ENCODE data around the gene MRTFA. TPM values are rescaled to one million over a fixed set of nuclear protein-coding genes. Genes with fewer than 3 reads are reported as not detected.
"Not testable (repeated sequence)": the region's sequence is repeated elsewhere in the genome, so short reads cannot be mapped to it uniquely, and the experiment has no call there.

The MRTFA gene
- total RNA-seq, 1 donor from 2014 or later: 11.3 TPM

- peaks cover 41% of the 10 kb centered on the region for H3K79me2 ChIP-seq (ENCODE audit: low read depth)
These were observed 76.0 kb downstream of the MRTFA start for GRCh38 chr22:40560551-40560950.

GRCh38 chr22:40557972-40558371, 78.5 kb downstream of the MRTFA start:
- TF ChIP-seq EZH2phosphoT487 (IDR thresholded peaks at IDR 0.05) (no peak), EZH2 (IDR thresholded peaks at IDR 0.05) (no peak), CTCF (IDR thresholded peaks at IDR 0.05) (no peak)
- H3K4me3 Mint-ChIP-seq: no peak overlapping the region
- Histone ChIP-seq H3K4me2 (no peak overlapping the region), H4K20me1 (ENCODE audit: low read depth) (peaks cover 19% of the 10 kb centered on the region), H2AFZ (replicated peaks) (no peak overlapping the region), H3K9me3 (ENCODE audit: low read depth) (no peaks in the 10 kb centered on the region), H3K27me3 (no peaks in the 10 kb centered on the region), H3K36me3 (no peaks in the 10 kb centered on the region), H3K27ac (no peak overlapping the region), H3K4me1 (peaks cover 11% of the 10 kb centered on the region), H3K9ac (no peak overlapping the region), H3F3A (ENCODE audit: low read depth) (no peaks in the 10 kb centered on the region), H3K79me2 (ENCODE audit: low read depth) (peaks cover 40% of the 10 kb centered on the region), H3K4me3 (no peak overlapping the region)
- H3K27me3 Mint-ChIP-seq (ENCODE audit: insufficient read depth, low read depth): no peaks in the 10 kb centered on the region
- H3K9me3 Mint-ChIP-seq: peaks cover 6% of the 10 kb centered on the region
- DNase-seq (ENCODE audit: low spot score): no peak
- peaks cover 33% of the 10 kb centered on the region for H3K4me1 Mint-ChIP-seq
- no peak overlapping the region for H3K27ac Mint-ChIP-seq
- peaks cover 13% of the 10 kb centered on the region for H3K36me3 Mint-ChIP-seq

More at GRCh38 chr22:40560551-40560950, 76.0 kb downstream of the MRTFA start:
- no peak overlapping the region for H3K9ac ChIP-seq
- peaks cover 11% of the 10 kb centered on the region for H3K4me1 ChIP-seq
- no peak overlapping the region for H3K4me3 Mint-ChIP-seq
- no peak for DNase-seq (ENCODE audit: low spot score)
- no peak overlapping the region for H3K27ac Mint-ChIP-seq
- H3K4me2 ChIP-seq: no peak overlapping the region
- no peak overlapping the region for H3K4me3 ChIP-seq
- H3K27me3 Mint-ChIP-seq (ENCODE audit: insufficient read depth, low read depth): peaks cover 4% of the 10 kb centered on the region
- H4K20me1 ChIP-seq (ENCODE audit: low read depth): peaks cover 19% of the 10 kb centered on the region
- H3K27me3 ChIP-seq: no peaks in the 10 kb centered on the region
- TF ChIP-seq EZH2 (IDR thresholded peaks at IDR 0.05) (no peak), EZH2phosphoT487 (IDR thresholded peaks at IDR 0.05) (no peak), CTCF (IDR thresholded peaks at IDR 0.05) (no peak)
- H2AFZ ChIP-seq (replicated peaks): no peak overlapping the region
- H3K36me3 Mint-ChIP-seq: peaks cover 4% of the 10 kb centered on the region
- H3F3A ChIP-seq (ENCODE audit: low read depth): no peaks in the 10 kb centered on the region
- H3K9me3 ChIP-seq (ENCODE audit: low read depth): no peaks in the 10 kb centered on the region
- no peaks in the 10 kb centered on the region for H3K36me3 ChIP-seq
- H3K27ac ChIP-seq: no peak overlapping the region
- H3K9me3 Mint-ChIP-seq: peaks cover 3% of the 10 kb centered on the region
- peaks cover 30% of the 10 kb centered on the region for H3K4me1 Mint-ChIP-seq

GRCh38 chr22:40556641-40557040, 79.9 kb downstream of the MRTFA start:
- Histone ChIP-seq H3F3A (ENCODE audit: low read depth) (no peaks in the 10 kb centered on the region), H3K27ac (no peak overlapping the region), H2AFZ (replicated peaks) (no peak overlapping the region), H3K4me1 (peaks cover 11% of the 10 kb centered on the region), H3K27me3 (no peaks in the 10 kb centered on the region), H3K9ac (no peak overlapping the region), H3K79me2 (ENCODE audit: low read depth) (peaks cover 40% of the 10 kb centered on the region), H3K4me2 (no peak overlapping the region), H3K36me3 (peaks cover 3% of the 10 kb centered on the region), H3K4me3 (no peak overlapping the region), H4K20me1 (ENCODE audit: low read depth) (peaks cover 16% of the 10 kb centered on the region), H3K9me3 (ENCODE audit: low read depth) (no peaks in the 10 kb centered on the region)
- H3K4me1 Mint-ChIP-seq: peaks cover 33% of the 10 kb centered on the region
- no peak overlapping the region for H3K4me3 Mint-ChIP-seq
- TF ChIP-seq CTCF (IDR thresholded peaks at IDR 0.05) (no peak), EZH2phosphoT487 (IDR thresholded peaks at IDR 0.05) (no peak), EZH2 (IDR thresholded peaks at IDR 0.05) (no peak)
- peaks cover 8% of the 10 kb centered on the region for H3K9me3 Mint-ChIP-seq
- H3K36me3 Mint-ChIP-seq: peaks cover 25% of the 10 kb centered on the region
- no peak for DNase-seq (ENCODE audit: low spot score)
- H3K27me3 Mint-ChIP-seq (ENCODE audit: insufficient read depth, low read depth): no peaks in the 10 kb centered on the region
- peak overlapping the region; percentile 30 for H3K27ac Mint-ChIP-seq

- not testable (repeated sequence) for H3K27ac ChIP-seq; H3K27me3 Mint-ChIP-seq (ENCODE audit: insufficient read depth, low read depth); H3K27me3 ChIP-seq; H3K9me3 Mint-ChIP-seq; H3K9me3 ChIP-seq (ENCODE audit: low read depth); DNase-seq (ENCODE audit: low spot score); H3K9ac ChIP-seq; H3K4me2 ChIP-seq; H3K4me3 Mint-ChIP-seq; H2AFZ ChIP-seq (replicated peaks); H3K36me3 ChIP-seq; H4K20me1 ChIP-seq (ENCODE audit: low read depth); H3K27ac Mint-ChIP-seq; H3K4me3 ChIP-seq; H3F3A ChIP-seq (ENCODE audit: low read depth)
- peaks cover 11% of the 10 kb centered on the region for H3K4me1 ChIP-seq
- Mint-ChIP-seq H3K4me1 (peaks cover 23% of the 10 kb centered on the region), H3K36me3 (peaks cover 29% of the 10 kb centered on the region)
- H3K79me2 ChIP-seq (ENCODE audit: low read depth): peaks cover 24% of the 10 kb centered on the region
These were observed 82.5 kb downstream of the MRTFA start for GRCh38 chr22:40554023-40554422.
